Glutamatergic neuron (in vitro differentiated cells): ENCODE measurements around the gene MYO5A. TPM values are rescaled to one million over a fixed set of nuclear protein-coding genes. Genes with fewer than 3 reads are reported as not detected.

Experiments used
- DNase-seq: peaks from one replicate; pipeline ENCODE4 v3.0.0; 2022
- H3K27ac Mint-ChIP-seq: one replicate; pipeline ENCODE4 v1.8.0; 2020; ENCODE audit warnings: mild to moderate bottlenecking, mixed read lengths, inconsistent platforms; ENCODE audit not compliant: unreplicated experiment
- H3K27me3 Mint-ChIP-seq: one replicate; pipeline ENCODE4 v1.8.0; 2020; ENCODE audit warnings: mild to moderate bottlenecking, moderate library complexity, mixed read lengths, inconsistent platforms; ENCODE audit not compliant: unreplicated experiment
- H3K36me3 Mint-ChIP-seq: one replicate; pipeline ENCODE4 v1.8.0; 2020; ENCODE audit warnings: mild to moderate bottlenecking, mixed read lengths, inconsistent platforms; ENCODE audit not compliant: unreplicated experiment
- H3K4me1 Mint-ChIP-seq: one replicate; pipeline ENCODE4 v1.8.0; 2020; ENCODE audit warnings: mild to moderate bottlenecking, low read depth, mixed read lengths, inconsistent platforms; ENCODE audit not compliant: unreplicated experiment
- H3K4me3 Mint-ChIP-seq: one replicate; pipeline ENCODE4 v1.8.0; 2020; ENCODE audit warnings: mild to moderate bottlenecking, mixed read lengths, inconsistent platforms; ENCODE audit not compliant: unreplicated experiment
- H3K9me3 Mint-ChIP-seq: one replicate; pipeline ENCODE4 v1.8.0; 2020; ENCODE audit warnings: mild to moderate bottlenecking, moderate library complexity, mixed read lengths, inconsistent platforms; ENCODE audit not compliant: unreplicated experiment
- total RNA-seq: library from RNA; stranded (reverse); fragmentation: NEBNext Ultra II Directional; extraction: Animal tissue kit (Norgen Biotek cat#: 25700); gene quantifications from one replicate; pipeline ENCODE4 v1.2.1, GENCODE V29; 2021; ENCODE audit not compliant: unreplicated experiment
- TF ChIP-seq, protein P1 (sequence below): fragments of 200-600 bp; sonication (generic); IDR thresholded peaks from one replicate; pipeline ENCODE4 v1.5.0; 2021; ENCODE audit not compliant: partially characterized antibody, unreplicated experiment

The MYO5A gene
- total RNA-seq, 1 donor from 2014 or later, result 61.0 TPM

DNA sequence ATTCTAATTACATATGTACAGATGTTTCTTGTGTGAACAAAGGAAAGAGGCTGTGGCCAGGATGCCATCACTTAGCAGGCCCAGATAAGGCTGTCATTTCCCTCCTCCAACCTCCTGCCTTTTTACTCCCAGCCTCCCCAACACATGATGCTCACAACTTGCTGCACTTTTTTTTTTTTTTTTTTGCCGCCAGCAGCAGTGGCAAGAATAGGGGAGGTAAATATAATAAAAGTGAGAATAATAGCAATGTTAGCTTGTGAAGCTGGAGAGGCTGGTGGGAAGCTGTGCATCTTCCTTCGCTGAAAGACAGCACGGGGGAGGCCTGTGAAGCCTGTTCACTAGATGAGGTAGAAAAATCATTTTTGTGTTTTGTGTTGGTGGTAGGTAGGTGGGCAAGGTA, 190.6 kb downstream of the MYO5A start:
- peaks cover 2% of the 10 kb centered on the region for H3K27me3 Mint-ChIP-seq
- H3K4me1 Mint-ChIP-seq, result peaks cover 24% of the 10 kb centered on the region
- no peak overlapping the region for H3K27ac Mint-ChIP-seq
- H3K36me3 Mint-ChIP-seq, result no peaks in the 10 kb centered on the region
- DNase-seq, result no peak
- H3K9me3 Mint-ChIP-seq, result no peaks in the 10 kb centered on the region
- no peak overlapping the region for H3K4me3 Mint-ChIP-seq
- TF ChIP-seq, protein P1, sequence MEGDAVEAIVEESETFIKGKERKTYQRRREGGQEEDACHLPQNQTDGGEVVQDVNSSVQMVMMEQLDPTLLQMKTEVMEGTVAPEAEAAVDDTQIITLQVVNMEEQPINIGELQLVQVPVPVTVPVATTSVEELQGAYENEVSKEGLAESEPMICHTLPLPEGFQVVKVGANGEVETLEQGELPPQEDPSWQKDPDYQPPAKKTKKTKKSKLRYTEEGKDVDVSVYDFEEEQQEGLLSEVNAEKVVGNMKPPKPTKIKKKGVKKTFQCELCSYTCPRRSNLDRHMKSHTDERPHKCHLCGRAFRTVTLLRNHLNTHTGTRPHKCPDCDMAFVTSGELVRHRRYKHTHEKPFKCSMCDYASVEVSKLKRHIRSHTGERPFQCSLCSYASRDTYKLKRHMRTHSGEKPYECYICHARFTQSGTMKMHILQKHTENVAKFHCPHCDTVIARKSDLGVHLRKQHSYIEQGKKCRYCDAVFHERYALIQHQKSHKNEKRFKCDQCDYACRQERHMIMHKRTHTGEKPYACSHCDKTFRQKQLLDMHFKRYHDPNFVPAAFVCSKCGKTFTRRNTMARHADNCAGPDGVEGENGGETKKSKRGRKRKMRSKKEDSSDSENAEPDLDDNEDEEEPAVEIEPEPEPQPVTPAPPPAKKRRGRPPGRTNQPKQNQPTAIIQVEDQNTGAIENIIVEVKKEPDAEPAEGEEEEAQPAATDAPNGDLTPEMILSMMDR, result no peak

DNA sequence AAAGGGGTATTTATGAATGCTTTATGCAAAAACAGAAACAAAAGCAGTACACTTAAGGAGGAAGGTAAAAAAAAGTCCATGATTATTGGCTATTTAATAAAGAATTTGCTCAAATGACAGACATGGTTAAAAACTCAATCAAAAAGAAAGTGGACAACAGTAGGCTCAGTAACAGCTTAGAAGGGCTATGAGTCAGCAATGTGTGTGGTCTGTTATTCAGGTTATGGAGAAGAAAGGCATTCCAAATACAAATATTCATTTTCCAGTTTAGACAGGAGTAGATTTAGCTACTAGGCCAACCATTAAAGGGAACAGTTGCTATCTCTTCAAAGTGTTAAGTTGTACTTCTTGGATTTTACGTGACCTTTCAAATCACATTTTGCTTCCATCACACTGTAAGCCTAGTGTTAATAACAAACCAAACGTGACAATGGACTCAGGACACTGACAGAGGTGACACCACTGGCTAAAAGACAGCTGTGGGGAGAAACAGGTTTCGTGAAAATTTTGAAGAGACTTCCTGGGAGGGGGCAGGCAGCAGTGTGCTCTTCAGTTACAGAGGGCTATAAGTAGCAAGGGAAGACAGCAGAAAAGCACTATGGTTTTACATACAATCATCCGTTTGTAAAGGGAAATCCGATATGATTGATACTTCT, 191.4 kb downstream of the MYO5A start:
- TF ChIP-seq, protein P1, result no peak
- Mint-ChIP-seq H3K9me3 (no peaks in the 10 kb centered on the region), H3K4me1 (peaks cover 24% of the 10 kb centered on the region), H3K27ac (no peak overlapping the region), H3K36me3 (no peaks in the 10 kb centered on the region), H3K27me3 (peaks cover 2% of the 10 kb centered on the region), H3K4me3 (no peak overlapping the region)
- DNase-seq, result no peak

DNA sequence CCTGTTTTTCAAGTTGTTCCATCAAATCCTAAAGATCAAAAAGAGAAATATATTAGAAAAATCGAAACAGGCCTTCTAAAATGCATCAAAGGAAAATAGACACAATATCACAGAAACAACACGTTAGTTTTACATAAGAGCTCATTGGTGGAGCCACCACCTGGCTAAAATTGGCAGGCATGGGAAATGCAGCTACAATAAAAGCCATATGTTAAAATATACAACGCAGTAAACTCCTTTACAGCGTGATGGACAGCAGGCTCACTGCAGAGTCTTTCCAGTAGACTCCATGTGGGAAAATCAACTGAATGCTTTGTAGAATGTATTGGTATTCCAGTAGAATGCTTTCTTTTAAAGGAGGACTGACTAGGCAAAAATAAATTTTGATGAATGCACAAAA, 192.2 kb downstream of the MYO5A start:
- Mint-ChIP-seq H3K27ac (no peak overlapping the region), H3K4me1 (peaks cover 26% of the 10 kb centered on the region), H3K36me3 (no peaks in the 10 kb centered on the region), H3K27me3 (peaks cover 2% of the 10 kb centered on the region), H3K4me3 (no peak overlapping the region), H3K9me3 (no peaks in the 10 kb centered on the region)
- TF ChIP-seq, protein P1, result no peak
- DNase-seq, result no peak

DNA sequence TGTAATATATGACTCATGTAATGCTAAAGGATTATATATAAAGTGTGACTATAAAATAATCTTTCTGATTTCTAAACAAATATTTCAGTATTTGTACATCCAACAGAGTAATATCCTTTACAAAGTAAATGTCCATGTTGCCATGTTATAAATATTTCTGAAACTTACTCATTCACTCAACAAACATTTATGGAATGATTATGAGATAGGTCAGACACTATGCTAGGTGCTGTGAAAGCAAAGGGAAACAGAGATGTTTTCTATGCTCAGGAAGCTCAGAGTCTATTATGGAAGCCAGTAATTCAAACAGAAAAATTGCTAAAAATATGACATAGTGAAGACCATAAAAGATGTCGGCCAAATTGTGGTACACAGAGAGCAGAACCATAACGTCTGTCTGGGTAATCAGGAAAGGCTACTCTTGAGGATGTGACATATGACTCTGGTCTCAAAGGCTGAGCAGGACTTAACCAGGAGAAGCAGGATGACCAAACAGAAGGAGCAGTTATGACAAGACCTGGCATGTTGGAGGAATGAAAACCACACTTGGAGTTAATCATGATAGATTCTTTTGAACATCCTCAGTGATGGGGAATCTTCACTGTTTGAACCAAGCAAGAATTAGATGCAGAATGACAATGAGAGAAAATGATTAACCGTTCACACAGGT, 194.1 kb downstream of the MYO5A start:
- no peak for DNase-seq
- no peaks in the 10 kb centered on the region for H3K36me3 Mint-ChIP-seq
- no peak overlapping the region for H3K4me3 Mint-ChIP-seq
- peaks cover 2% of the 10 kb centered on the region for H3K27me3 Mint-ChIP-seq
- no peaks in the 10 kb centered on the region for H3K9me3 Mint-ChIP-seq
- H3K4me1 Mint-ChIP-seq, result peaks cover 29% of the 10 kb centered on the region
- TF ChIP-seq, protein P1, result no peak
- H3K27ac Mint-ChIP-seq, result no peak overlapping the region
